ENCODE data around the gene IGF1R.

DNA sequence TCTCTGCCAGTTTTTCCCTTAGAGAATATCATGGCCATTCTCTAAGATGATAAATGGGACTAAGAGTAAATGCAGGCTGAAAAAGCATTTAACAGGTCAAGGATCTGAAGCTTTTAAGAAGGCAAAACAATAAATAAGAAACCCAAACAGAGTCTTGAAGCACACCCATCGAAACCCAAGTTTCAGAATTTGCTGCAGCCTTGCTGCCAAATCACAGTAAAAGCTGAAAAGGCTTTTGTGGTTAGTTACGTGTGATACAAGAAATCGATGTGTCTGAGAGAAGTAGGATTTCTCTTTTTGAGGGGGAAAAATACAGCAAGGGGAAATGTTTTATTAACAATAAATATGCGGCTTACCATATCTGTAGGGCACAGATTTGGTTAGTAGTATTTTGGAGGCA, 92.0 kb downstream of the IGF1R start:
- TF ChIP-seq, protein P1, sequence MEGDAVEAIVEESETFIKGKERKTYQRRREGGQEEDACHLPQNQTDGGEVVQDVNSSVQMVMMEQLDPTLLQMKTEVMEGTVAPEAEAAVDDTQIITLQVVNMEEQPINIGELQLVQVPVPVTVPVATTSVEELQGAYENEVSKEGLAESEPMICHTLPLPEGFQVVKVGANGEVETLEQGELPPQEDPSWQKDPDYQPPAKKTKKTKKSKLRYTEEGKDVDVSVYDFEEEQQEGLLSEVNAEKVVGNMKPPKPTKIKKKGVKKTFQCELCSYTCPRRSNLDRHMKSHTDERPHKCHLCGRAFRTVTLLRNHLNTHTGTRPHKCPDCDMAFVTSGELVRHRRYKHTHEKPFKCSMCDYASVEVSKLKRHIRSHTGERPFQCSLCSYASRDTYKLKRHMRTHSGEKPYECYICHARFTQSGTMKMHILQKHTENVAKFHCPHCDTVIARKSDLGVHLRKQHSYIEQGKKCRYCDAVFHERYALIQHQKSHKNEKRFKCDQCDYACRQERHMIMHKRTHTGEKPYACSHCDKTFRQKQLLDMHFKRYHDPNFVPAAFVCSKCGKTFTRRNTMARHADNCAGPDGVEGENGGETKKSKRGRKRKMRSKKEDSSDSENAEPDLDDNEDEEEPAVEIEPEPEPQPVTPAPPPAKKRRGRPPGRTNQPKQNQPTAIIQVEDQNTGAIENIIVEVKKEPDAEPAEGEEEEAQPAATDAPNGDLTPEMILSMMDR (IDR thresholded peaks at IDR 0.05; ENCODE audit: poor library complexity): no peak
- TF ChIP-seq EZH2phosphoT487 (IDR thresholded peaks at IDR 0.05; ENCODE audit: low read depth, severe bottlenecking, unreplicated experiment): no peak
- TF ChIP-seq EZH2 (IDR thresholded peaks at IDR 0.05; ENCODE audit: borderline replicate concordance): no peak
